Osteocyte (in vitro differentiated cells): ENCODE data around the gene SMG1. TPM values are rescaled to one million over a fixed set of nuclear protein-coding genes. Genes with fewer than 3 reads are reported as not detected.
"Not testable (repeated sequence)": the region's sequence is repeated elsewhere in the genome, so short reads cannot be mapped to it uniquely, and the experiment has no call there.

Experiments
- DNase-seq: peaks from one replicate; pipeline ENCODE4 v3.0.0; 2021; ENCODE audit warnings: mixed read lengths; ENCODE audit not compliant: unreplicated experiment; ENCODE audit errors: extremely low spot score
- H3K27ac Mint-ChIP-seq: one replicate; pipeline ENCODE4 v1.8.0; 2021; ENCODE audit warnings: mild to moderate bottlenecking, mixed read lengths; ENCODE audit not compliant: unreplicated experiment
- H3K27me3 Mint-ChIP-seq: one replicate; pipeline ENCODE4 v1.8.0; 2021; ENCODE audit warnings: mixed read lengths; ENCODE audit not compliant: unreplicated experiment
- H3K36me3 Mint-ChIP-seq: one replicate; pipeline ENCODE4 v1.8.0; 2021; ENCODE audit warnings: mixed read lengths; ENCODE audit not compliant: unreplicated experiment
- H3K4me1 Mint-ChIP-seq: one replicate; pipeline ENCODE4 v1.8.0; 2021; ENCODE audit warnings: mixed read lengths; ENCODE audit not compliant: unreplicated experiment
- H3K4me3 Mint-ChIP-seq: one replicate; pipeline ENCODE4 v1.8.0; 2021; ENCODE audit warnings: mild to moderate bottlenecking, moderate library complexity, mixed read lengths; ENCODE audit not compliant: unreplicated experiment
- H3K9me3 Mint-ChIP-seq: one replicate; pipeline ENCODE4 v1.8.0; 2021; ENCODE audit warnings: mixed read lengths; ENCODE audit not compliant: unreplicated experiment
- total RNA-seq: library from RNA; stranded (reverse); gene quantifications from 2 replicates; pipeline ENCODE4 v1.2.1, GENCODE V29; 2021
- TF ChIP-seq, protein P1 (sequence below): fragments of 200-600 bp; sonication (generic); IDR thresholded peaks from 2 replicates; pipeline ENCODE4 v1.5.0; 2021; ENCODE audit warnings: antibody characterized with exemption, mild to moderate bottlenecking, moderate library complexity

Gene SMG1
- total RNA-seq, 1 donor from 2014 or later = 77.9 TPM

DNA sequence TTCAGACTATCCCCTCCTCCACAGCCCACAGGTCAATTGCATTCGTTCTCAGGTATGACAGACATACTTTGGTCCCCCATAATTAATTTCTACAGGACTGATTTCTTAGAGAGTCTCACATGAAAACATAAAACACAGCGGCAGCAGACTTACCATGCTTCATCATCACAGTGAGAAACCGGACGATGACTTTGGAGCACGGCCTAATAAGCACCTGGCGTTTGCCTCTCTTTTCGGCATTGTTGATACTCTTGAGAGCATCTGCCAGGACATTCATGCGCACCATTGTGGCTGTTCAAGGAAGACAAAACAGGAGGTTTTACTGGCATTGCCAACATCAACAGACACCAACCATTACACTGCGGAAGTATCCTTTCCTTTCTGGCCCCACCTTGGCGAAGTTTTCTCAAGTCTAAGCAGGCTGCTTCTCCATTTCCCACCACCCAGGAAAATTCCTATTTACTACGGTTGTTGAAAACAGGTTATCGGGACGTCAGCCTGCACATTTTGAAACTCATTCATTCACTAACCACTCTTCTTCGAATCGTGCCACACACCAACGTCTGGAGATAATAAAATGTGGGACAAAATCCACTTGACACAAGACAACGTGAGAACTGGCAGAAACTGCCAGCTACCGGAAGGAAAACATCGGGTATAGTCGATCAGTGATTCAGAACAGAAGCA, 137.2 kb downstream of the SMG1 start:
- Mint-ChIP-seq H3K9me3 (no peaks in the 10 kb centered on the region), H3K4me1 (peaks cover 49% of the 10 kb centered on the region), H3K27ac (peak overlapping the region; percentile 93), H3K4me3 (peak overlapping the region; percentile 97), H3K36me3 (peaks cover 56% of the 10 kb centered on the region), H3K27me3 (no peaks in the 10 kb centered on the region)
- DNase-seq = no peak
- TF ChIP-seq, protein P1, sequence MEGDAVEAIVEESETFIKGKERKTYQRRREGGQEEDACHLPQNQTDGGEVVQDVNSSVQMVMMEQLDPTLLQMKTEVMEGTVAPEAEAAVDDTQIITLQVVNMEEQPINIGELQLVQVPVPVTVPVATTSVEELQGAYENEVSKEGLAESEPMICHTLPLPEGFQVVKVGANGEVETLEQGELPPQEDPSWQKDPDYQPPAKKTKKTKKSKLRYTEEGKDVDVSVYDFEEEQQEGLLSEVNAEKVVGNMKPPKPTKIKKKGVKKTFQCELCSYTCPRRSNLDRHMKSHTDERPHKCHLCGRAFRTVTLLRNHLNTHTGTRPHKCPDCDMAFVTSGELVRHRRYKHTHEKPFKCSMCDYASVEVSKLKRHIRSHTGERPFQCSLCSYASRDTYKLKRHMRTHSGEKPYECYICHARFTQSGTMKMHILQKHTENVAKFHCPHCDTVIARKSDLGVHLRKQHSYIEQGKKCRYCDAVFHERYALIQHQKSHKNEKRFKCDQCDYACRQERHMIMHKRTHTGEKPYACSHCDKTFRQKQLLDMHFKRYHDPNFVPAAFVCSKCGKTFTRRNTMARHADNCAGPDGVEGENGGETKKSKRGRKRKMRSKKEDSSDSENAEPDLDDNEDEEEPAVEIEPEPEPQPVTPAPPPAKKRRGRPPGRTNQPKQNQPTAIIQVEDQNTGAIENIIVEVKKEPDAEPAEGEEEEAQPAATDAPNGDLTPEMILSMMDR = no peak

DNA sequence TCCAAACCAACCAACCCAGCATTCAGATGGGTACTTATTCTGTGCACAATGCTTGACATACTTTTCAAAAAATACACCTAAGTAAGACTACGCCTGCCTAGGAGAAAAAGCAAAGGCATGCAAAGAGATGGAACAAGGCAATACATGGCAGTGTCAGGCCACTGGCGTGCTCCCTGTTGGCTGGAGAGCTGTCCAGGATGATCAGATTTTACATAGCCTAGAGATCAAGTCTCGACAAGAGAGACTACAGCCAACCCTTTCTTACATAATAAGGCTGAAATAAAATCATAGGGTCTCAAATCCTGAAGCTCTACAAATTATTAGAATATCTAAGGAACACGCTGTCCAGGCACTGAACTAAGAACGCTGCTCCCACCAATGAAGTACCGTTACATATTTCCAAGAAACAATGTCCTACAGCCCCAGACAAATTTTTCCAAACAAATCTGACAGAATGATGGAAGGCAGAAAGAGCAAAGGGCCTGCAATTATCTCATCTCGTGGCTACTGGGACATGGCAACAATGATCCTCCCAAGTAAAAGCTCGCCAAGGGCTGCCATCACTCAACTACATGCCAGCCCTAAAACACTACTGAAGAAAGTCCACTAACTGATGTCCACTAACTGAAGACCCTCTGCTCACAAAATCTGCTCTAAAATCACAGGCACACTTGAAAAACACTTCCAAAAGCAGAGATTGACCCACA, 141.1 kb downstream of the SMG1 start:
- Mint-ChIP-seq H3K36me3 (peaks cover 53% of the 10 kb centered on the region), H3K9me3 (no peaks in the 10 kb centered on the region), H3K27me3 (no peaks in the 10 kb centered on the region), H3K4me3 (no peak overlapping the region), H3K4me1 (peaks cover 43% of the 10 kb centered on the region), H3K27ac (no peak overlapping the region)
- TF ChIP-seq, protein P1 = no peak
- no peak for DNase-seq

DNA sequence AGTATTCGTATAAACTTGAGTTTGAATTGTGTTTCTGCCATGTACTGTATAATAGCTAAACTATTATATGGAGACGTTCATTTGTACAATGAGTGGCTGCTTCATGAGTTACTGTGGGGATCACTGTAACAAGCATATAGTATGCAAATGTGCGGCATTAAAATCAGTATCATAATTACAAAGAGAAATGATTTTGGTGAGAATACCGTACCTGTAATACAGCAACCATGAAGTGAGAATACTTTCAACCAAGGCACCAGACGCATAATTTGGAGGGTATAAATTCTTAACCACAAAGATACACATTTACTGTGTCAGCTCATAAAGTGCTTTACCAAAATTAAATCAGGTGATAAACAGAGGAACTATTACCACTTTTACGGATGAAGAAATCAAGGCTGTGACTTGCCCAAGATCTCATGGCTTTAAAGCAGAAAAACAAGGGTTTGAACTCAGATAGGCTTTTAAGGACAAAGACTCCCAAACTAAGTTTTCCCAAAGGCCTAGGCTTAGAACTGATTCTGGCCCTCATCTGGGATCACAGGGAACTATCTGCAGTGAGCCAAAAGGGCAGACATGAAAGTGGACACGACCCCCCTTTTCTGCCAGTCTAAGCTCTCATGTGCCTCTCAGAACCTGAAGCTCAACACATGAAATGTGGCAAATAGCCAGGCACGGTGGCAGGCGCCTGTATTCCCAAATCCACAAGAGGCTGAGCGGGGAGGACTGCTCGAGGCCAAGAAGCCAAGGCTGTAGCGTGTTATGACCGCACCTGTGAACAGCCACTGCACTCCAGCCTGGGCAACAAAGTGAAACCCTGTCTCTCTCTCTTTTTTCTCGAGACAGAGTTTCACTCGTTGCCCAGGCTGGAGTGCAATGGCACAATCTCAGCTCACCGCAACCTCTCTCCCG, 142.5 kb downstream of the SMG1 start:
- Mint-ChIP-seq H3K36me3 (peaks cover 51% of the 10 kb centered on the region), H3K27me3 (no peaks in the 10 kb centered on the region), H3K4me1 (peaks cover 34% of the 10 kb centered on the region), H3K9me3 (no peaks in the 10 kb centered on the region), H3K4me3 (no peak overlapping the region), H3K27ac (no peak overlapping the region)
- DNase-seq = no peak
- TF ChIP-seq, protein P1 = no peak

DNA sequence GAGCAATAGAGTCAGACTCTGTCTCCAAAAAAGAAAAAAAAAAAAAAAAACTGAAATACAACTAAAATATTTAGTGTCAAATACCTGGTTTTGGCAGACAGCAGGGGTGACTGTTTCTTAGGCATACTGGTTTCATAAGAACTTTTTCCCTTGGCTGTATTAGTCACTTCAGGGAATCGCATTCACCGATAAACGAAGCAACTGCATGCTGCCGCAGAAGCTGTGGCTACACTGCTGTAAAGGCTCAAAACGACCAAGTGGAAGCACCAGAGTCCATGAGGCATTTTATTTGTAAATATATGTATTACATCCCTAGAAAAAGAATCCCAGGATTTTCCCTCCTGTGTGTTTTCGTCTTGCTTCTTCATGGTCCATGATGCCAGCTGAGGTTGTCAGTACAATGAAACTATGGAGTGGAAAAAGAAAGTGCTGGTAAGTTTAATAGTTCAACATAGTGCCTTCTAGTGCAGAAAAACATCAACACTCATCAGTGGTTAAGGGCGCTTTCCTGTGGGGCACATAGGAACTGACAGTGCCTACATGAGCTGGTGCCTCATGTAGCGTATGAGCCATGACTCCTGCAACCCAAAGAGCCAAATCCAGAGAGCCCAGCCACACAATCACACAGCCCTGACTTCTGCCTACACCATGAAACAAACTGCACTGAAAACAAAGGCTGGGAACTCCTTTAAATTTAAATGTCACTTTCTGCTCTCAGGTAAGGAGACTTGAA, 143.3 kb downstream of the SMG1 start:
- TF ChIP-seq, protein P1 = no peak
- Mint-ChIP-seq H3K4me3 (no peak overlapping the region), H3K27me3 (no peaks in the 10 kb centered on the region), H3K36me3 (peaks cover 43% of the 10 kb centered on the region), H3K9me3 (no peaks in the 10 kb centered on the region), H3K27ac (no peak overlapping the region), H3K4me1 (peaks cover 26% of the 10 kb centered on the region)
- no peak for DNase-seq

DNA sequence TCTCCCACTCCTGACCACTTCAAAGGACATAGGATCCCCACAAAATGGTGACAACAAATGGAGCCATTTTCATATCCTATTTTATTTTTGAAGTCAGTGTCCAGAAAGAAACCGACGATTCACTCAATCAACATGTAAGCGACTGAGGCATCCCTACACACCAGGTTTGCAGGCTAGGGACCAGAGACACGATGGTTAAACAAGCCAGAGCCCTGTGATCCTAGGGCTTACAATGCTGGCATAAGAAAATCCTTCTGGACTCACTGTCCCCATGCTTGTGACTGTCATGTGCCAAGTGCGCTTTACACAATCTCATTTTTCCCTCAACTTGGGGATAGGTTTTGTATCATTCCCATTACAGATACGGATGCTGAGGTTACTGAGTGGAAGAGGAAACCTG, 145.0 kb downstream of the SMG1 start:
- not testable (repeated sequence) for H3K4me3 Mint-ChIP-seq, DNase-seq, H3K9me3 Mint-ChIP-seq, H3K27ac Mint-ChIP-seq, H3K27me3 Mint-ChIP-seq
- H3K4me1 Mint-ChIP-seq = peaks cover 14% of the 10 kb centered on the region
- H3K36me3 Mint-ChIP-seq = peaks cover 30% of the 10 kb centered on the region

DNA sequence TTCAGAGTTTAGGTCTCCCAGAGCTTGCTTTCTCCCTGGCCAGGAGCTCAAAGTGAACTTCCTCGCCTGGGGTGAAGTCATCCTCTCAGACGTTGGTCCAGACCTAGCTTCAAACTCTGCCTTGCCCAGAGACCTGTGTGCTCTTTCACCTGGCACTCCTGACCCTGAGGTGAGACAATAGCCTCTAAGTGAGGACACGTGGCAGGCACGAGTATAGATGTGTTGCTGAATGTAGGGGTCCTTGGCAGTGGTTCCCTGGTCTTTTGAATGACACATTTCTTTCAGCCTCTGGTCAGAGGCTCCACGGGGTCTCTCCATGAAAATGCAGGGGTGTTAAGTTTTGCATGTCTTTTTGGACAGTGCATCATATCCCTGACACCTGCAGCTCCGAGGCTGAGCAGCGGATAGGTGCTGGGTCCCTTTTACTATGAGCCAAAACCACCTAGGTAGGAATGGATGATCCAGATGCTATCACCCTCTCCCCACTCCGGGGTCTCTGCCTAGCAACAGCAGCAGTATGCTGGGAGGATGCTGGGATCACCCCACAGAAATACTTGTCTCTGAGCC, 145.7 kb downstream of the SMG1 start:
- peaks cover 23% of the 10 kb centered on the region for H3K36me3 Mint-ChIP-seq
- not testable (repeated sequence) for H3K4me3 Mint-ChIP-seq, H3K4me1 Mint-ChIP-seq, H3K9me3 Mint-ChIP-seq, DNase-seq, H3K27ac Mint-ChIP-seq, H3K27me3 Mint-ChIP-seq

DNA sequence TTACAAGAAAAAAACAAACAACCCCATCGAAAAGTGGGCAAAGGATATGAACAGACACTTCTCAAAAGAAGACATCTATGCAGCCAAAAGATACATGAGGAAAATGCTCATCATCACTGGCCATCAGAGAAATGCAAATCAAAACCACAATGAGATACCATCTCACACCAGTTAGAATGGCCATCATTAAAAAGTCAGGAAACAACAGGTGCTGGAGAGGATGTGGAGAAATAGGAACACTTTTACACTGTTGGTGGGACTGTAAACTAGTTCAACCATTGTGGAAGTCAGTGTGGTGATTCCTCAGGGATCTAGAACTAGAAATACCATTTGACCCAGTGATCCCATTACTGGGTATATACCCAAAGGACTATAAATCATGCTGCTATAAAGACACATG, 148.5 kb downstream of the SMG1 start:
- H3K36me3 Mint-ChIP-seq, H3K4me3 Mint-ChIP-seq, H3K27ac Mint-ChIP-seq, H3K4me1 Mint-ChIP-seq, H3K27me3 Mint-ChIP-seq, H3K9me3 Mint-ChIP-seq, DNase-seq: not testable (repeated sequence)
